Liver (tissue), 9 donors: ENCODE data around the gene MEN1. TPM values are rescaled to one million over a fixed set of nuclear protein-coding genes. Genes with fewer than 3 reads are reported as not detected.
A peak's percentile ranks its signal among the peaks of the same experiment; 100 is the strongest.

Experiments
- DNase-seq: peaks from one replicate; pipeline ENCODE4 v3.0.0-alpha.2; 2017; ENCODE audit warnings: low spot score
- H3K27ac ChIP-seq, 2 donors: one replicate each; pipeline ENCODE4 v1.7.0; 2013; ENCODE audit warnings: inconsistent platforms in 2 of 2, low read length in 2 of 2, control low read depth in 1 of 2, low read depth in 1 of 2, mild to moderate bottlenecking in 1 of 2
- H3K27me3 ChIP-seq, 4 donors: one replicate each; pipeline versions ENCODE4 v1.6.1 to v1.7.0; 2013; ENCODE audit warnings: low read length in 3 of 4, inconsistent platforms in 1 of 4, mild to moderate bottlenecking in 1 of 4, moderate library complexity in 1 of 4; ENCODE audit not compliant: control insufficient read depth in 4 of 4, insufficient read depth in 4 of 4
- H3K36me3 ChIP-seq, 4 donors: one replicate each; pipeline versions ENCODE4 v1.6.1 to v1.7.0; 2013; ENCODE audit warnings: low read length in 3 of 4, mild to moderate bottlenecking in 3 of 4, low read depth in 1 of 4, moderate library complexity in 1 of 4; ENCODE audit not compliant: control insufficient read depth in 4 of 4, insufficient read depth in 3 of 4
- H3K4me1 ChIP-seq, 4 donors: one replicate each; pipeline versions ENCODE4 v1.6.1 to v1.7.0; 2013; ENCODE audit warnings: low read length in 3 of 4, mild to moderate bottlenecking in 3 of 4, moderate library complexity in 1 of 4; ENCODE audit not compliant: control insufficient read depth in 4 of 4, insufficient read depth in 4 of 4
- H3K4me3 ChIP-seq, 3 donors: one replicate each; pipeline versions ENCODE4 v1.6.1 to v1.7.0; 2013; ENCODE audit warnings: low read length in 3 of 3, control low read depth in 1 of 3, low read depth in 1 of 3, mild to moderate bottlenecking in 1 of 3
- H3K9ac ChIP-seq, 2 donors: one replicate each; pipeline ENCODE4 v1.7.0; 2013; ENCODE audit warnings: low read length in 2 of 2, mild to moderate bottlenecking in 2 of 2, moderate library complexity in 2 of 2, control low read depth in 1 of 2, low read depth in 1 of 2
- H3K9me3 ChIP-seq, 4 donors: one replicate each; pipeline versions ENCODE4 v1.6.1 to v1.7.0; 2013; ENCODE audit warnings: low read length in 3 of 4; ENCODE audit not compliant: control insufficient read depth in 4 of 4
- ATF3 ChIP-seq: IDR thresholded peaks from 2 replicates; pipeline ENCODE4 v1.6.1; 2016; ENCODE audit warnings: antibody characterized with exemption
- CTCF ChIP-seq: fragments of 150-350 bp; IDR thresholded peaks from 2 replicates; pipeline ENCODE4 v1.5.1; 2017; ENCODE audit warnings: improper control_type of control experiment, low read depth, low read length; ENCODE audit not compliant: missing input control
- EGR1 ChIP-seq, 2 donors: IDR thresholded peaks; 2 replicates each; pipeline ENCODE4 v1.6.1; 2016 to 2018; ENCODE audit warnings: antibody characterized with exemption in 2 of 2, low read depth in 2 of 2
- FOXA1 ChIP-seq: IDR thresholded peaks from 2 replicates; pipeline ENCODE4 v1.6.1; 2016; ENCODE audit warnings: antibody characterized with exemption
- FOXA2 ChIP-seq: IDR thresholded peaks from 2 replicates; pipeline ENCODE4 v1.6.1; 2016; ENCODE audit warnings: antibody characterized with exemption
- GABPA ChIP-seq, 2 donors: IDR thresholded peaks in 1 of 2; conservative IDR thresholded peaks in 1 of 2; 2 replicates each; pipeline ENCODE4 v1.6.1; 2016; ENCODE audit warnings: antibody characterized with exemption in 2 of 2, mild to moderate bottlenecking in 1 of 2, moderate library complexity in 1 of 2
- HNF4A ChIP-seq, 2 donors: conservative IDR thresholded peaks; 2 replicates each; pipeline ENCODE4 v1.6.1; 2016; ENCODE audit warnings: antibody characterized with exemption in 2 of 2, mild to moderate bottlenecking in 2 of 2
- HNF4G ChIP-seq: IDR thresholded peaks from 2 replicates; pipeline ENCODE4 v1.6.1; 2016; ENCODE audit warnings: antibody characterized with exemption
- JUND ChIP-seq, 2 donors: IDR thresholded peaks; 2 replicates each; pipeline ENCODE4 v1.6.1; 2016; ENCODE audit warnings: antibody characterized with exemption in 2 of 2
- NR2F2 ChIP-seq: IDR thresholded peaks from 2 replicates; pipeline ENCODE4 v1.6.1; 2016; ENCODE audit warnings: antibody characterized with exemption
- RAD21 ChIP-seq, 2 donors: IDR thresholded peaks; 2 replicates each; pipeline ENCODE4 v1.6.1; 2016; ENCODE audit warnings: antibody characterized with exemption in 2 of 2, mild to moderate bottlenecking in 2 of 2
- REST ChIP-seq: IDR thresholded peaks from 2 replicates; pipeline ENCODE4 v1.6.1; 2016; ENCODE audit warnings: antibody characterized with exemption, mild to moderate bottlenecking
- RXRA ChIP-seq, 2 donors: IDR thresholded peaks; 2 replicates each; pipeline ENCODE4 v1.6.1; 2017 to 2018; ENCODE audit warnings: antibody characterized with exemption in 2 of 2, mild to moderate bottlenecking in 1 of 2
- SP1 ChIP-seq: IDR thresholded peaks from 2 replicates; pipeline ENCODE4 v1.6.1; 2018; ENCODE audit warnings: antibody characterized with exemption, mild to moderate bottlenecking
- TAF1 ChIP-seq: conservative IDR thresholded peaks from 2 replicates; pipeline ENCODE4 v1.6.1; 2016; ENCODE audit warnings: antibody characterized with exemption, mild to moderate bottlenecking
- YY1 ChIP-seq: IDR thresholded peaks from 2 replicates; pipeline ENCODE4 v1.6.1; 2016; ENCODE audit warnings: antibody characterized with exemption, mild to moderate bottlenecking
- WGBS: extraction: QIAGEN DNeasy Blood & Tissue Kit; methylation state at CpG from one replicate; pipeline ENCODE4 v1.1.7; 2013; 5-methylcytosine and 5-hydroxymethylcytosine counted together
- polyA plus RNA-seq, 2 donors: library from polyadenylated mRNA; stranded (reverse) in 1 of 2; unstranded in 1 of 2; fragments of 200-250 nt in 1 of 2; fragments of >200 nt in 1 of 2; fragmentation: Nextera tagmentation in 1 of 2; extraction: Ambion mirVana in 1 of 2; gene quantifications; one replicate each; pipeline versions ENCODE4 v1.2.1 to v1.2.3, GENCODE V29; 2013 to 2015
- total RNA-seq, 2 donors: library from RNA; depleted of rRNA; stranded (reverse); fragments of >200 nt; gene quantifications; one replicate each; pipeline ENCODE4 v1.2.3, GENCODE V29; 2014
- TF ChIP-seq, protein P1 (sequence below): IDR thresholded peaks from 2 replicates; pipeline ENCODE4 v1.6.1; 2016; ENCODE audit warnings: antibody characterized with exemption
- TF ChIP-seq, protein P2 (sequence below): IDR thresholded peaks from 2 replicates; pipeline ENCODE4 v1.6.1; 2016; ENCODE audit warnings: antibody characterized with exemption
- donor health status: healthy.
- donor health status: healthy.
- donor health status: healthy.
- donor health status: healthy.
- donor health status: healthy.

The MEN1 gene
- total and polyA plus RNA-seq, 4 donors: 9.0 to 15.1 (median 13.4) TPM

- peaks cover 0 to 6% (median 1%) of the 10 kb centered on the region in 4 donors for H3K36me3 ChIP-seq
- H3K27ac ChIP-seq: no peak overlapping the region
- TF ChIP-seq JUND (IDR thresholded peaks at IDR 0.05) (no peak), REST (no peak), FOXA1 (no peak), FOXA2 (no peak)
- H3K9me3 ChIP-seq: no peaks in the 10 kb centered on the region
- WGBS: 85% methylated on average over 12 of the region's 12 CpGs
- no peak for DNase-seq
- no peaks in the 10 kb centered on the region for H3K27me3 ChIP-seq
- H3K4me1 ChIP-seq: peaks cover 0 to 5% (median 2%) of the 10 kb centered on the region in 4 donors
- H3K4me3 ChIP-seq: no peak overlapping the region
- H3K9ac ChIP-seq: no peak overlapping the region
Observed at GRCh38 chr11:64784813-64785581, 25.4 kb downstream of the MEN1 start.

GRCh38 chr11:64778473-64779298 is 31.7 kb downstream of the MEN1 start, which contains the start of gene SF1:
TSS of gene SF1 (minus strand) at chr11:64778542. CDS start at chr11:64778392, 150 bp downstream.
- H3K36me3 ChIP-seq: peaks cover 7 to 27% (median 24%) of the 10 kb centered on the region in 4 donors
- H3K27ac ChIP-seq: peak within 1 kb of the TSS; percentile 97 to 99
- peak; percentile 96 for DNase-seq
- peaks cover 0 to 25% (median 20%) of the 10 kb centered on the region in 4 donors for H3K4me1 ChIP-seq
- under 1% methylated on average over 80 of the region's 80 CpGs for WGBS
- H3K27me3 ChIP-seq: no peaks in the 10 kb centered on the region
- H3K4me3 ChIP-seq: peak within 1 kb of the TSS; percentile 84 to 100 (median 93)
- no peak for TF ChIP-seq NR2F2
- TF ChIP-seq JUND (IDR thresholded peaks at IDR 0.05): peak; percentile 68 to 93
- TF ChIP-seq, protein P1, sequence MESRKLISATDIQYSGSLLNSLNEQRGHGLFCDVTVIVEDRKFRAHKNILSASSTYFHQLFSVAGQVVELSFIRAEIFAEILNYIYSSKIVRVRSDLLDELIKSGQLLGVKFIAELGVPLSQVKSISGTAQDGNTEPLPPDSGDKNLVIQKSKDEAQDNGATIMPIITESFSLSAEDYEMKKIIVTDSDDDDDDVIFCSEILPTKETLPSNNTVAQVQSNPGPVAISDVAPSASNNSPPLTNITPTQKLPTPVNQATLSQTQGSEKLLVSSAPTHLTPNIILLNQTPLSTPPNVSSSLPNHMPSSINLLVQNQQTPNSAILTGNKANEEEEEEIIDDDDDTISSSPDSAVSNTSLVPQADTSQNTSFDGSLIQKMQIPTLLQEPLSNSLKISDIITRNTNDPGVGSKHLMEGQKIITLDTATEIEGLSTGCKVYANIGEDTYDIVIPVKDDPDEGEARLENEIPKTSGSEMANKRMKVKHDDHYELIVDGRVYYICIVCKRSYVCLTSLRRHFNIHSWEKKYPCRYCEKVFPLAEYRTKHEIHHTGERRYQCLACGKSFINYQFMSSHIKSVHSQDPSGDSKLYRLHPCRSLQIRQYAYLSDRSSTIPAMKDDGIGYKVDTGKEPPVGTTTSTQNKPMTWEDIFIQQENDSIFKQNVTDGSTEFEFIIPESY: peak; percentile 99
- TF ChIP-seq TAF1: peak; percentile 85
- peak; percentile 57 for TF ChIP-seq FOXA1
- peak; percentile 39 for TF ChIP-seq FOXA2
- TF ChIP-seq CTCF: no peak
- peak; percentile 84 for TF ChIP-seq SP1
- no peak for TF ChIP-seq RAD21 (IDR thresholded peaks at IDR 0.05)
- TF ChIP-seq HNF4G: no peak
- TF ChIP-seq YY1: peak; percentile 98
- peak; percentile 14 to 43 for TF ChIP-seq EGR1 (IDR thresholded peaks at IDR 0.05; ENCODE audit: low read depth in 2 of 2)
- TF ChIP-seq GABPA (IDR thresholded peaks at IDR 0.05 in 1 of 2, conservative IDR thresholded peaks at IDR 0.05 in 1 of 2): peak; percentile 45 to 88
- TF ChIP-seq HNF4A (conservative IDR thresholded peaks at IDR 0.05): peak; percentile 57 to 81
- peak; percentile 44 to 59 for TF ChIP-seq RXRA (IDR thresholded peaks at IDR 0.05)
- TF ChIP-seq, protein P2, sequence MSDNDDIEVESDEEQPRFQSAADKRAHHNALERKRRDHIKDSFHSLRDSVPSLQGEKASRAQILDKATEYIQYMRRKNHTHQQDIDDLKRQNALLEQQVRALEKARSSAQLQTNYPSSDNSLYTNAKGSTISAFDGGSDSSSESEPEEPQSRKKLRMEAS: peak; percentile 45
- peak; percentile 82 for TF ChIP-seq REST
- TF ChIP-seq ATF3: peak; percentile 23
- H3K9ac ChIP-seq: peak within 1 kb of the TSS; percentile 78
- H3K9me3 ChIP-seq: no peaks in the 10 kb centered on the region
